Prostate gland (tissue), 2 donors: Measurements from ENCODE around the gene OPN1MW2.
"Not testable (repeated sequence)": the region's sequence is repeated elsewhere in the genome, so short reads cannot be mapped to it uniquely, and the experiment has no call there.

Source experiments
- POLR2A ChIP-seq: fragments of 450-650 bp; IDR thresholded peaks from one replicate; pipeline ENCODE4 v1.6.1; 2016; ENCODE audit warnings: antibody characterized with exemption, mild to moderate bottlenecking
- POLR2AphosphoS5 ChIP-seq: sonication (generic); formaldehyde crosslinking; IDR thresholded peaks from one replicate; pipeline ENCODE4 v1.6.1; 2017; ENCODE audit warnings: antibody characterized with exemption
- TF ChIP-seq, protein P1 (sequence below), 4 experiments: fragments of 200-600 bp in 2 of 4; fragments of 450-650 bp in 2 of 4; sonication (generic) in 2 of 4; IDR thresholded peaks; 1 replicate in 3 of 4; 2 replicates in 1 of 4; pipeline ENCODE4 v1.5.1; 2016 to 2019; ENCODE audit warnings: antibody characterized with exemption in 4 of 4, mild to moderate bottlenecking in 2 of 4, moderate library complexity in 2 of 4

DNA sequence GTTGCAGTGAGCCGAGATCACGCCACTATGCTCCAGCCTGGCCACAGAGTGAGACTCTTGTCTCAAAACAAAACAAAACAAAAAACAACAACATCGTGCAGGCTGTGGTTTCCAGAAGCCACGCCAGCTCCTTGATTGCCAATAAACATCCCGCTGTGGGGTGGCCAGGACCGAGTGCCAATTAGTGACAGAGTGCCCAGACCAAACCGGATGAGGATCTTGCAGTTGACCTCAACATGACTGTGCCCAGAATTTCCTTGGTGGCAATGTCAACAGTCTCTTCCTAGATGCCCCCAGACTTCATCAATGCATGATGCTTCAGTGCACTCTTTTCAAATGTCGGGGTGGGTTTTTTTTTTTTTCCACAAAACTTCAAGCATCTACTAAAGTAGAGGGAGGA, 35.8 kb upstream of the OPN1MW2 start:
- TF ChIP-seq POLR2A, POLR2AphosphoS5: not testable (repeated sequence)
- TF ChIP-seq, protein P1, sequence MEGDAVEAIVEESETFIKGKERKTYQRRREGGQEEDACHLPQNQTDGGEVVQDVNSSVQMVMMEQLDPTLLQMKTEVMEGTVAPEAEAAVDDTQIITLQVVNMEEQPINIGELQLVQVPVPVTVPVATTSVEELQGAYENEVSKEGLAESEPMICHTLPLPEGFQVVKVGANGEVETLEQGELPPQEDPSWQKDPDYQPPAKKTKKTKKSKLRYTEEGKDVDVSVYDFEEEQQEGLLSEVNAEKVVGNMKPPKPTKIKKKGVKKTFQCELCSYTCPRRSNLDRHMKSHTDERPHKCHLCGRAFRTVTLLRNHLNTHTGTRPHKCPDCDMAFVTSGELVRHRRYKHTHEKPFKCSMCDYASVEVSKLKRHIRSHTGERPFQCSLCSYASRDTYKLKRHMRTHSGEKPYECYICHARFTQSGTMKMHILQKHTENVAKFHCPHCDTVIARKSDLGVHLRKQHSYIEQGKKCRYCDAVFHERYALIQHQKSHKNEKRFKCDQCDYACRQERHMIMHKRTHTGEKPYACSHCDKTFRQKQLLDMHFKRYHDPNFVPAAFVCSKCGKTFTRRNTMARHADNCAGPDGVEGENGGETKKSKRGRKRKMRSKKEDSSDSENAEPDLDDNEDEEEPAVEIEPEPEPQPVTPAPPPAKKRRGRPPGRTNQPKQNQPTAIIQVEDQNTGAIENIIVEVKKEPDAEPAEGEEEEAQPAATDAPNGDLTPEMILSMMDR (IDR thresholded peaks at IDR 0.05), result not testable (repeated sequence)
